Femur (tissue), 1 donor: ENCODE data around the gene DNAH2.
A peak's percentile ranks its signal among the peaks of the same experiment; 100 is the strongest.

Experiments used
- DNase-seq: peaks from one replicate; pipeline ENCODE4 v3.0.0-alpha.2; 2017

The DNAH2 gene, protein sequence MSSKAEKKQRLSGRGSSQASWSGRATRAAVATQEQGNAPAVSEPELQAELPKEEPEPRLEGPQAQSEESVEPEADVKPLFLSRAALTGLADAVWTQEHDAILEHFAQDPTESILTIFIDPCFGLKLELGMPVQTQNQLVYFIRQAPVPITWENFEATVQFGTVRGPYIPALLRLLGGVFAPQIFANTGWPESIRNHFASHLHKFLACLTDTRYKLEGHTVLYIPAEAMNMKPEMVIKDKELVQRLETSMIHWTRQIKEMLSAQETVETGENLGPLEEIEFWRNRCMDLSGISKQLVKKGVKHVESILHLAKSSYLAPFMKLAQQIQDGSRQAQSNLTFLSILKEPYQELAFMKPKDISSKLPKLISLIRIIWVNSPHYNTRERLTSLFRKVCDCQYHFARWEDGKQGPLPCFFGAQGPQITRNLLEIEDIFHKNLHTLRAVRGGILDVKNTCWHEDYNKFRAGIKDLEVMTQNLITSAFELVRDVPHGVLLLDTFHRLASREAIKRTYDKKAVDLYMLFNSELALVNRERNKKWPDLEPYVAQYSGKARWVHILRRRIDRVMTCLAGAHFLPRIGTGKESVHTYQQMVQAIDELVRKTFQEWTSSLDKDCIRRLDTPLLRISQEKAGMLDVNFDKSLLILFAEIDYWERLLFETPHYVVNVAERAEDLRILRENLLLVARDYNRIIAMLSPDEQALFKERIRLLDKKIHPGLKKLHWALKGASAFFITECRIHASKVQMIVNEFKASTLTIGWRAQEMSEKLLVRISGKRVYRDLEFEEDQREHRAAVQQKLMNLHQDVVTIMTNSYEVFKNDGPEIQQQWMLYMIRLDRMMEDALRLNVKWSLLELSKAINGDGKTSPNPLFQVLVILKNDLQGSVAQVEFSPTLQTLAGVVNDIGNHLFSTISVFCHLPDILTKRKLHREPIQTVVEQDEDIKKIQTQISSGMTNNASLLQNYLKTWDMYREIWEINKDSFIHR (N-terminal part only)

DNA sequence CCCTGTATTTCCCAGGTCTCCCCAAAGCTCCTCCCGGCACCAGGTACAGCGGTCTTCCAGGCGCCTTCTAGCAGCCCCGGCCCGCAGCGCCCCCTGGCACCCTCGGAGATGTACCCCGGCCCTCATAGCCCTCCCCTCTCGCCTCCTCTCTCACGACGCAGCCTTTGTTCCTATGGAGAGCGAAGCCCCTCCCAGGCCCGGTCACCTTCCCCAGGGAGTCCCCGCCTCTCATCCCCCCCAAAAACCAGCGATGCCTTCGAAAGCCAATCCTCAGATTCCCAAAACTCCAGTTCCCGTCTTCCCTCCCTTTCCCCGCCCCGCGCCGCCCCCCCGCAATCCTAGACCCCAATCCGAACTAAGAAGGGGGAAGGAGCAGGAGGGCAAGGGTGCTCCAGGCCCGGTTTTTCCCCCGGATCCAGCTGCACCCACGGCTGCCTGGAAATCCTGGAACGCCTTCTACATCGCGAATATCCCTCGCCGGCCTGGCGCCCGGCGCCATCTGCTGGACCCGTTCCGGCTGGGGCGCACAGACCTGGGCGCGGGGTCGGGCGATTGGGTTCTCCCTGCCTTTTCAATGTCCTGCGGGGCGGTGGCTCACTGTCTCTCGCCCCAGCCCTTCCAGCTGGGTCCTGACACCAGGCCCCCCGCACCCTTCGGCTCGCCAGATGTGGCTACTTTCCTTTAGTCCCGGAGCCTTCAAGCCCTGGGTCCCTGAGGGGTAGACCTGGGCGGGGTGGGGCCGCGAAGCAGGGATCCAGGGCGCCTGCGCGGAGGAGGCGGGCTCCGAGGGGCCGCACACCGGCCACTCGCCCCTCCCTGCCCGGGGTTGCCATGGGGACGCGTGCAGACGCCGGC, at the start of gene DNAH2:
Gene DNAH2 (plus strand): TSS at position 844 of the 855 bp plus-strand sequence. CDS start 1,991 bp downstream, outside the sequence.
- peak; percentile 93 for DNase-seq

DNA sequence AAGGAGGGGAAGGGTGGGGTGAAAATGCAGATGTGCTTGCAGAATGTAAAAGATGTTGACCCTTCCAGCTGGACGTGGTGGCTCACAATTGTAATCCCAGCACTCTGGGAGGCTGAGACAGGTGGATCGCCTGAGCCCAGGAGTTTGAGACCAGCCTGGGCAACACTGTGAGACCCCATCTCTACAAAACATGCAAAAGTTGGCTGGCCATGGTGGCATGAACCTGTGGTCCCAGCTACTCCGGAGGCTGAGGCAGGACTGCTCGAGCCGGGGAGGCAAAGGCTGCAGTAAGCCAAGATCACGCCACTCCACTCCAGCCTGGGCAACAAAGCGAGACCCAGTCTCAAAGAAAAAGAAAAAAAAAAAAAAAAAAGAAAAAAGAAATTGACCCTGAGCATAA, 49.1 kb upstream of the DNAH2 start:
- no peak for DNase-seq

GRCh38 chr17:7673239-7673638, 44.3 kb upstream of the DNAH2 start:
- no peak for DNase-seq

DNA sequence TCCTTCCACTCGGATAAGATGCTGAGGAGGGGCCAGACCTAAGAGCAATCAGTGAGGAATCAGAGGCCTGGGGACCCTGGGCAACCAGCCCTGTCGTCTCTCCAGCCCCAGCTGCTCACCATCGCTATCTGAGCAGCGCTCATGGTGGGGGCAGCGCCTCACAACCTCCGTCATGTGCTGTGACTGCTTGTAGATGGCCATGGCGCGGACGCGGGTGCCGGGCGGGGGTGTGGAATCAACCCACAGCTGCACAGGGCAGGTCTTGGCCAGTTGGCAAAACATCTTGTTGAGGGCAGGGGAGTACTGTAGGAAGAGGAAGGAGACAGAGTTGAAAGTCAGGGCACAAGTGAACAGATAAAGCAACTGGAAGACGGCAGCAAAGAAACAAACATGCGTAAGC, 42.6 kb upstream of the DNAH2 start:
- DNase-seq: no peak

DNA sequence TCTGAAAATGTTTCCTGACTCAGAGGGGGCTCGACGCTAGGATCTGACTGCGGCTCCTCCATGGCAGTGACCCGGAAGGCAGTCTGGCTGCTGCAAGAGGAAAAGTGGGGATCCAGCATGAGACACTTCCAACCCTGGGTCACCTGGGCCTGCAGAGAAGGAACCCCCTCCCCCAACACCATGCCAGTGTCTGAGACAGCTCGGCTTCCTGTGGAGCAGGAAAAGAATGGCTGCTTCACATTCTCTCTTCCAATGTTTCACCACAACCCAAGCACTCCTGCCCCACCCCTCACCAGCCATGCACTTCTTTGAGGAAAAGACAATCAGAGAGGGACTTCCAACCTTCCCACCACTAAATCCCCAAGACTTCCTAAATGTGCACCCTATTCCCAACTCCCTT, 41.0 kb upstream of the DNAH2 start:
- DNase-seq: no peak

DNA sequence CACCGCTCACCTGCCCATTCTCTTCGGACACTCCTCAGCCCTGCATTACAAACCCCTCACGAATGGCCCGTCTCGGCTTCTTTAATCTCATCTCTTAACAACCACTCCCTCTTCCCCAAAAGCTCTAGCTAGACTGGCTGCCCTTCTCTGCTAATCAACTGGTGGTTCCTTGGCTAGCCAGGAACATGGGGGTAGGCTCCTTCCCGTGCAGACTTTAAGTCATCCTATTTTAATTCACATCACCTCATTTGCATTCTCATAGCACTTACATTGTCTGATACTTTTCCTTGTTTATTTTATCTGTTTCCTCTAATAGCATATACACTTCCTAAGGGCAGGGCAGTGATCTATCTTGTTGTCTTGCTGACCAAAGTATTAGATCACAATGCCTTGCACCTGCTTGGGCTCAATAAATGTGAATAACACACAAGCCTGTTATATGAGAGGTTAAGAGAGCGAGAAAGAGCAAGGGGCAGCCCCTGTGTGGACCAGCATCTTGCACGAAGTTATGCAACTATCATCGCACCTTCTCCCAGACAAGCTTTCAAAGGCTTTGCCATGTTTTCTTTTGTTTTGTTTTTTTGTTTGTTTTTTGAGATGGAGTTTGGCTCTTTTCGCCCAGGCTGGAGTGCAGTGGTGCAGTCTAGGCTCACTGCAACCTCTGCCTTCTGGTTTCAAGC, 40.0 kb upstream of the DNAH2 start:
- no peak for DNase-seq

GRCh38 chr17:7684851-7685532, 32.6 kb upstream of the DNAH2 start:
- no peak for DNase-seq

- DNase-seq: peak; percentile 96
These were observed 31.9 kb upstream of the DNAH2 start for GRCh38 chr17:7685533-7686221.

- peak; percentile 90 for DNase-seq
These were observed 31.1 kb upstream of the DNAH2 start for GRCh38 chr17:7686222-7687071.

- peak; percentile 94 for DNase-seq
These were observed 30.3 kb upstream of the DNAH2 start, which contains the start of gene TP53 for GRCh38 chr17:7687072-7687907. Gene TP53, minus strand, starts transcription at chr17:7687490. Its CDS starts 10,896 bp downstream, at chr17:7676594.

DNA sequence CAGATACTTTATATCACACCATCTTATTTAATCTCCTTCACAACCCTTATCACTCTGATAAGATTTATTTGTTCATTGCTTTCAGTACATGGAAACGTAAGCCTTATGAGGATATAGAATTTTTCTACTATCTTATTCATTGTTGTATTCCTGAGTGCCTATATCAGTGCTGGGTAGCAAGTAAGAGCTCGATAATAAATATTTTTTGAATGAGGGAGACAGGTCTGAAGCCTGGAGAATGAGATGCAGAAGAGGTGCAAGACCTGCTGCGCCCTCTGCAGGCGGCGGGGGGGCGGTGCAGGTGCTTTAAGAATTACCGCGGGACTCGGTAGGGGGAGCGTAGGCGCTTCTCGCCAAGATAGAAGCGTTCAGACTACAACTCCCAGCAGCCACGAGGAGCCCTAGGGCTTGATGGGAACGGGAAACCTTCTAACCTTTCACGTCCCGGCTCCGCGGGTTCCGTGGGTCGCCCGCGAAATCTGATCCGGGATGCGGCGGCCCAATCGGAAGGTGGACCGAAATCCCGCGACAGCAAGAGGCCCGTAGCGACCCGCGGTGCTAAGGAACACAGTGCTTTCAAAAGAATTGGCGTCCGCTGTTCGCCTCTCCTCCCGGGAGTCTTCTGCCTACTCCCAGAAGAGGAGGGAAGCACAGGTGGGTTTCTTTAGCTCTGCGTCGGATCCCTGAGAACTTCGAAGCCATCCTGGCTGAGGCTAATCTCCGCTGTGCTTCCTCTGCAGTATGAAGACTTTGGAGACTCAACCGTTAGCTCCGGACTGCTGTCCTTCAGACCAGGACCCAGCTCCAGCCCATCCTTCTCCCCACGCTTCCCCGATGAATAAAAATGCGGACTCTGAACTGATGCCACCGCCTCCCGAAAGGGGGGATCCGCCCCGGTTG, 29.4 kb upstream of the DNAH2 start, which contains the start of gene WRAP53:
Gene WRAP53 (plus strand): TSS at position 570 of the 900 bp plus-strand sequence. CDS start 172 bp downstream, at position 742.
- DNase-seq: peak; percentile 99

DNA sequence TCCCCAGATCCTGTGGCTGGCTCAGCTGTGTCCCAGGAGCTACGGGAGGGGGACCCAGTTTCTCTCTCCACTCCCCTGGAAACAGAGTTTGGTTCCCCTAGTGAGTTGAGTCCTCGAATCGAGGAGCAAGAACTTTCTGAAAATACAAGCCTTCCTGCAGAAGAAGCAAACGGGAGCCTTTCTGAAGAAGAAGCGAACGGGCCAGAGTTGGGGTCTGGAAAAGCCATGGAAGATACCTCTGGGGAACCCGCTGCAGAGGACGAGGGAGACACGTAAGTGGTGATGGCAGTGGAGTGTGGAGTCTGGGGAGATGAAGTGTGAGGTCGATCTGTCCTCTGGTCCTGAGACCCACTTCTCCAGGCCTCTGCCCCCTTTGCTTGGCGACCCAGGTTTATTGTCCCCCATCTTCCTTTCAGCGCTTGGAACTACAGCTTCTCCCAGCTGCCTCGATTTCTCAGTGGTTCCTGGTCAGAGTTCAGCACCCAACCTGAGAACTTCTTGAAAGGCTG, 28.7 kb upstream of the DNAH2 start:
- no peak for DNase-seq

- no peak for DNase-seq
These were observed 22.0 kb upstream of the DNAH2 start for GRCh38 chr17:7695586-7695985.

DNA sequence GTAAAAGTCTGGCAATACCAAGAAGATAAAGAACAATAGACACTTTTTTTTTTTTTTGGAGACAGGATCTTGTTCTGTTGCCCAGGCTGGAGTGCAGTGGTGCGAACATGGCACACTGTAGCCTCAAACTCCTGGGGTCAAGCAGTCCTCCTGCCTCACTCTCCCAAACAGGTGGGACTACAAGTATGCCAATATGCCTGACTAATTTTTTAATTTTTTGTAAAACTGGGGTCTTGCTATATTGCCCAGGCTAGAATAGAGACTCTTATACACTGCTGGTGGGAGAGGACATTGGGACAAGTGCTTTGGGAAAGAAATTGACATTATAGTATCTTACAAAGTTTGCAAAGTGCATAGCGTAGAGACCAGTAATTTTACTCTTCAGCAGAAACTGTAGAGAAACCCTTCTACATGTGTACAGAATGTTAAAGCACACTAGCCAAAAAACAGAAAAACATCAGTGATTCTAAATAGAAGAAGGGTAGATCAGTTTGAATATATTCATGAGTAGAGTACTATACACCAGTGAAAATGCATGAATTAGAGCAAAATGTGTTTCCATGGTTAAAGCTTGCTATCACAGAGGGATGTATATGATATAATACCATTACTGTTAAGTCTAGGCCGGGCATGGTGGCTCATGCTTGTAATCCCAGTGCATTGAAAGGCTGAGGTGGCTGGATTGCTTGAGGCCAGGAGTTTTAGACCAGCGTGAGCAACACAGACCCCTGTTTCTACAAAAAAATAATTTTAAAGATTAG, 19.5 kb upstream of the DNAH2 start:
- DNase-seq: no peak

- no peak for DNase-seq
These were observed 17.0 kb upstream of the DNAH2 start for GRCh38 chr17:7700510-7700909.

GRCh38 chr17:7701681-7702080, 15.9 kb upstream of the DNAH2 start:
- no peak for DNase-seq
